Parathyroid adenoma (tissue), 2 donors: ENCODE data around the gene FMOD.

Experiments
- H2AFZ ChIP-seq: fragments of 300-600 bp; sonication (generic); one replicate; pipeline ENCODE4 v1.7.0; 2017; ENCODE audit warnings: antibody characterized with exemption, mild to moderate bottlenecking
- H3K27ac ChIP-seq: fragments of 300-600 bp; sonication (generic); one replicate; pipeline ENCODE4 v1.7.0; 2017
- H3K27me3 ChIP-seq: fragments of 300-600 bp; sonication (generic); one replicate; pipeline ENCODE4 v1.7.0; 2017; ENCODE audit warnings: low read length; ENCODE audit not compliant: control insufficient read depth, insufficient read depth
- H3K36me3 ChIP-seq: fragments of 300-600 bp; sonication (generic); one replicate; pipeline ENCODE4 v1.7.0; 2017; ENCODE audit warnings: low read length; ENCODE audit not compliant: control insufficient read depth, insufficient read depth
- H3K4me1 ChIP-seq: fragments of 300-600 bp; sonication (generic); one replicate; pipeline ENCODE4 v1.7.0; 2017; ENCODE audit warnings: control low read depth
- H3K4me2 ChIP-seq: fragments of 300-600 bp; sonication (generic); one replicate; pipeline ENCODE4 v1.7.0; 2017; ENCODE audit warnings: low read length
- H3K4me3 ChIP-seq: fragments of 300-600 bp; sonication (generic); one replicate; pipeline ENCODE4 v1.7.0; 2017; ENCODE audit warnings: low read depth, low read length
- H3K79me2 ChIP-seq: fragments of 300-600 bp; sonication (generic); one replicate; pipeline ENCODE4 v1.7.0; 2017; ENCODE audit warnings: control low read depth
- H3K9ac ChIP-seq: fragments of 300-600 bp; sonication (generic); one replicate; pipeline ENCODE4 v1.7.0; 2017; ENCODE audit warnings: mild to moderate bottlenecking
- H3K9me3 ChIP-seq: fragments of 300-600 bp; sonication (generic); one replicate; pipeline ENCODE4 v1.7.0; 2017; ENCODE audit warnings: low read length; ENCODE audit not compliant: control insufficient read depth
- TF ChIP-seq, protein P1 (sequence below): fragments of 300-600 bp; sonication (generic); IDR thresholded peaks from one replicate; pipeline ENCODE4 v1.7.0; 2017; ENCODE audit warnings: antibody characterized with exemption, mild to moderate bottlenecking
- donor health status: primary hyperparathyroidism.

Gene FMOD

DNA sequence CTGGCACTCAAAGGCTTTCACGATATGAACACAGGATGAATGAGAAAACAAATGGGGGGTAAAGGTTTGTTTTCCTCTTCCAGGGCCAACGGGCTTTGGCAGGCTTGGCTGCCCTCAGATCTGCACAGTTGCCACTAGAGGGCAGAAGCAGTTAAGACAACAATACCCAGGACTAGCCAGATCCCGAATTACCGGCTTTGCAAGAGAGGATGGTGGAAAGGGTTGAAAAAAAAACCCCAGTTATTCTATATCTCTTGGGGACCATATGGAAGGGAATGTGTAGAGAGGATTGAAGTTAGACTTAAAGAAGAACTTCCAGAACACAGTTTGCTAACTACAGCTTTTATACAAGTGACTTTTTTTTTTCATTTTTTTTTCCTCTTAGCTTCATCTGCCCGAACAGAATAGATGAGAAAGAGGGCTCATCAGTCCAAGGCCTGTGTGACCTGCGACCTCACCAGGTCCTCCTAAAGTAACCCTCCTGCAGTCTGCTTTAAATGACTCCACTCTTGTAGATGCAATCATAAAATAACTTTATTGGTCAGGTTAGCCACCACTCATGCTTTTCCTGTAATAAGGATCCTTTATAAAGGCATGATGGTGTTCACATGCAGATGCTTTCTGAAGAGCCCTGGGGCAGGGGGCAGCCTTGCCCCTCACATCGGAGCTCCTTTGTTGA, 10.7 kb downstream of the FMOD start:
- H3K27ac ChIP-seq, result no peak overlapping the region
- TF ChIP-seq, protein P1, sequence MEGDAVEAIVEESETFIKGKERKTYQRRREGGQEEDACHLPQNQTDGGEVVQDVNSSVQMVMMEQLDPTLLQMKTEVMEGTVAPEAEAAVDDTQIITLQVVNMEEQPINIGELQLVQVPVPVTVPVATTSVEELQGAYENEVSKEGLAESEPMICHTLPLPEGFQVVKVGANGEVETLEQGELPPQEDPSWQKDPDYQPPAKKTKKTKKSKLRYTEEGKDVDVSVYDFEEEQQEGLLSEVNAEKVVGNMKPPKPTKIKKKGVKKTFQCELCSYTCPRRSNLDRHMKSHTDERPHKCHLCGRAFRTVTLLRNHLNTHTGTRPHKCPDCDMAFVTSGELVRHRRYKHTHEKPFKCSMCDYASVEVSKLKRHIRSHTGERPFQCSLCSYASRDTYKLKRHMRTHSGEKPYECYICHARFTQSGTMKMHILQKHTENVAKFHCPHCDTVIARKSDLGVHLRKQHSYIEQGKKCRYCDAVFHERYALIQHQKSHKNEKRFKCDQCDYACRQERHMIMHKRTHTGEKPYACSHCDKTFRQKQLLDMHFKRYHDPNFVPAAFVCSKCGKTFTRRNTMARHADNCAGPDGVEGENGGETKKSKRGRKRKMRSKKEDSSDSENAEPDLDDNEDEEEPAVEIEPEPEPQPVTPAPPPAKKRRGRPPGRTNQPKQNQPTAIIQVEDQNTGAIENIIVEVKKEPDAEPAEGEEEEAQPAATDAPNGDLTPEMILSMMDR, result peak; percentile 71
- H2AFZ ChIP-seq, result no peak overlapping the region
- H3K9me3 ChIP-seq, result no peaks in the 10 kb centered on the region
- H3K79me2 ChIP-seq, result no peaks in the 10 kb centered on the region
- no peak overlapping the region for H3K4me3 ChIP-seq
- H3K4me2 ChIP-seq, result no peak overlapping the region
- no peaks in the 10 kb centered on the region for H3K27me3 ChIP-seq
- no peaks in the 10 kb centered on the region for H3K36me3 ChIP-seq
- H3K9ac ChIP-seq, result no peak overlapping the region
- H3K4me1 ChIP-seq, result peaks cover 6% of the 10 kb centered on the region

DNA sequence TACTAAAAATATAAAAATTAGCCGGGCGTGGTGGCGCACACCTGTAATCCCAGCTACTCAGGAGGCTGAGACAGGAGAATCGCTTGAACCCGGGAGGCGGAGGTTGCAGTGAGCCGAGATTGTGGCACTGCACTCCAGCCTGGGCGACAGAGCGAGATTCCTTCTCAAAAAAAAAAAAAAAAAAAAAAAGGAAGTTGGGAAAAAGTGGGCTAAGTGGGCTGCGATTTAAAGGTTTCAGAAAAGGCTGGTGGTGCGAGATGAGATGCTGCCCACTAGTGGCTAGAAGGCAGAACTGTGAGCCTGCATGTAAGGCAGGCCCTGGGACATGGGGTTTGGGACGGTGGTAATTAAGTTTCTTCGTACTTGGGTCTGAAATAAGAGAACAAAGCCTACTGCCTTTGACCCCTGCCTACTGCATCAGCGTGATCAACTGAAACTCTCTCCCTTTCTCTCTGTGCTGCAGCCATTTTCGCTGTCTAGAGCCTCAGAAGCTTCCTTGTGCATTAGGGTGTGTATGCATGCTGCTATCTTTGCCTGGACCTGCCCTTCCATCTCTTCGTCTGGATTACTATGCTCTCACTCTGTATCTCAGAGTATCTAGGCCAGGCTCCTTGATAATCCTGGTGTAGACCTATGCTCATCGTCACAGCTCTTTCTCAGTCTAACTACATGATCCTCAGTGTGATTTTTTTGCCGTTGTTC, 12.4 kb downstream of the FMOD start:
- Histone ChIP-seq H3K4me2 (no peak overlapping the region), H3K9me3 (no peaks in the 10 kb centered on the region), H3K79me2 (no peaks in the 10 kb centered on the region), H3K9ac (no peak overlapping the region), H3K27ac (no peak overlapping the region), H3K36me3 (no peaks in the 10 kb centered on the region), H3K4me3 (no peak overlapping the region), H2AFZ (no peak overlapping the region), H3K27me3 (no peaks in the 10 kb centered on the region), H3K4me1 (peaks cover 6% of the 10 kb centered on the region)
- TF ChIP-seq, protein P1, result peak; percentile 76

DNA sequence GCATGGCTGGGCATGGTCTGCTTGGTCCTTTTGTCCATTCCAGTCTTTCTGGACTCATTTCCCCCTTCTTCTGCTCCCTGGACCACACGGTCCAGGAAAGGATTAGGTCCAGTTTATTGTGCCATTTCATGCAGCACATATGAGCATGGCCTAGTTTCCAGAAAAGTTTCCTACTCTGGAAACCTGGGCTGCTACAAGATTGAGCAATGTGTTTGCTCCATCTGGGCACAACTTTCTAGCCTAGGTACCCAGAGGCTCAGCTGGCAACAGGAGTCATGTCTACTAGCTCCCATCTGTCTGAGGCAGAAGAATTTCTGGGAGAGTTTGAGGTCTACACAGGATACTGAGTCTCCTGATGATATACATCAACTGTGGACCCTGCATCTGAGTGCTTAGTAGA, 14.8 kb downstream of the FMOD start:
- Histone ChIP-seq H2AFZ (no peak overlapping the region), H3K9ac (no peak overlapping the region), H3K27ac (no peak overlapping the region), H3K27me3 (no peaks in the 10 kb centered on the region), H3K4me2 (peak overlapping the region; percentile 15), H3K4me3 (no peak overlapping the region), H3K4me1 (peaks cover 6% of the 10 kb centered on the region), H3K79me2 (no peaks in the 10 kb centered on the region), H3K36me3 (no peaks in the 10 kb centered on the region), H3K9me3 (no peaks in the 10 kb centered on the region)
- TF ChIP-seq, protein P1, result no peak

DNA sequence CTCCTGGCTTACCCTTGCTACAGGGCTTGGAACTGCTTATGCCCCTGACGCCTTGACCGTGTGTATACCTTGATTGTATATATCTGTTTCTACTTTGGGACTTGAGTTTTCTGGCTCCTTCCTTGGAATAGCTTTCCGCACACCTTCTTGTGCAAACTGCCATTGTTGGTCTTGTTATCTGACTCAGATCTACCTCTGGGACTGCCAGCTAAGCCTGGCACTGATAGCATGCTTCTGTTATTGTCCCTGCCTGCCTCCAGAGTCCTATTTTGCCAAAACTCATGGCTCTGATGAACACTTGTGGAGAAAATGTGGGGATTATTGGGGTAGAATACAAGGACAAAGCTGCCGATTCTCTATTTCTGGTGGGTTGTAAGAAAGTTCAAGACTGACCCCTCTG, 15.4 kb downstream of the FMOD start:
- TF ChIP-seq, protein P1, result no peak
- no peak overlapping the region for H3K27ac ChIP-seq

DNA sequence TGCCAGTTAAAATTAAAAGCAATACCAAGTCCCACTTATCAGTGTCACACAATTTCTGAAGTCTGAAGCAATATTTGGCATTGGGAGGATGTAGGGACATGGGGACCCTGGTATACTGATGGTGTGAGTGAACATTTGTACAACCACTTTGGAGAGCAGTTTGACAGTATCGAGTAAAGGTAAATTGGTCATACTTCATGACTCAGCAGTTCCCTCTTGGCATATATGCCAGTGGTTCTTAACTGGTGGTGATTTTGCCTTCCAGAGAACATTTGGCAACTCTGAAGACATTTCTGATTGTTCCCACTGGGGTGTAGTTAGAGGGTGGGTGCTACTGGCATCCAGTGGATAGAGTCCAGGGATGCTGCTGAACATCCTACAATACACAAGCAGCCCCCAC, 19.7 kb downstream of the FMOD start:
- Histone ChIP-seq H3K4me1 (peaks cover 24% of the 10 kb centered on the region), H3K79me2 (no peaks in the 10 kb centered on the region), H2AFZ (no peak overlapping the region), H3K9ac (no peak overlapping the region), H3K4me3 (no peak overlapping the region), H3K27me3 (no peaks in the 10 kb centered on the region), H3K9me3 (no peaks in the 10 kb centered on the region), H3K36me3 (no peaks in the 10 kb centered on the region), H3K27ac (no peak overlapping the region), H3K4me2 (no peak overlapping the region)
- TF ChIP-seq, protein P1, result no peak

More for the DNA sequence above, 15.4 kb downstream of the FMOD start:
- Histone ChIP-seq H3K4me2 (peak overlapping the region; percentile 15), H3K36me3 (no peaks in the 10 kb centered on the region), H2AFZ (peak overlapping the region; percentile 50), H3K27me3 (no peaks in the 10 kb centered on the region), H3K9me3 (no peaks in the 10 kb centered on the region), H3K9ac (no peak overlapping the region), H3K4me3 (no peak overlapping the region), H3K4me1 (peaks cover 6% of the 10 kb centered on the region), H3K79me2 (no peaks in the 10 kb centered on the region)
